H1 (cell line): ENCODE measurements around the gene TTLL5. TPM values are rescaled to one million over a fixed set of nuclear protein-coding genes. Genes with fewer than 3 reads are reported as not detected.

Experiments
- CTCF ChIA-PET: fragments of 300-600 bp; sonication (Branson Sonifier 250); formaldehyde crosslinking; loops from one replicate; lab custom pipeline; 2021; ENCODE audit not compliant: partially characterized antibody; lab: Charles Lee
- POLR2A ChIA-PET: fragments of 300-600 bp; sonication (Branson Sonifier 250); formaldehyde crosslinking; loops from one replicate; lab custom pipeline; 2021; ENCODE audit warnings: inconsistent platforms; ENCODE audit not compliant: partially characterized antibody; lab: Charles Lee
- DNase-seq, 2 experiments: peaks; one replicate each; pipeline versions ENCODE4 v3.0.0 to v3.0.0-alpha.2; 2010 to 2022; ENCODE audit warnings: low spot score in 2 of 2, low read depth in 1 of 2, mixed read lengths in 1 of 2
- FAIRE-seq: peaks from 2 replicates; lab custom pipeline; 2011; peaks lifted over from hg19 to GRCh38; lab: Jason Lieb, UNC
- H2AFZ ChIP-seq: 2 replicates; pipeline ENCODE4 v1.8.1; 2012; ENCODE audit warnings: low read length, inconsistent platforms
- H2AK5ac ChIP-seq: 2 replicates; pipeline ENCODE4 v1.6.1; 2013; ENCODE audit warnings: low read depth, low read length
- H2BK120ac ChIP-seq: replicated peaks from 2 replicates; pipeline ENCODE3; 2013; ENCODE audit warnings: low read depth, low read length, inconsistent platforms
- H2BK12ac ChIP-seq: 2 replicates; pipeline ENCODE4 v1.6.1; 2013; ENCODE audit warnings: low read depth, low read length
- H2BK15ac ChIP-seq: 2 replicates; pipeline ENCODE4 v1.6.1; 2013; ENCODE audit warnings: low read length
- H2BK20ac ChIP-seq: 2 replicates; pipeline ENCODE4 v1.6.1; 2013; ENCODE audit warnings: low read length
- H2BK5ac ChIP-seq: 2 replicates; pipeline ENCODE4 v1.6.1; 2013; ENCODE audit warnings: low read depth, low read length
- H3K14ac ChIP-seq: 2 replicates; pipeline ENCODE4 v1.6.1; 2013; ENCODE audit warnings: inconsistent platforms; ENCODE audit not compliant: insufficient read length
- H3K18ac ChIP-seq: 2 replicates; pipeline ENCODE4 v1.6.1; 2013; ENCODE audit warnings: low read length; ENCODE audit errors: extremely low read depth
- H3K23ac ChIP-seq: 2 replicates; pipeline ENCODE4 v1.6.1; 2013; ENCODE audit warnings: inconsistent platforms; ENCODE audit not compliant: insufficient read length
- H3K23me2 ChIP-seq: 2 replicates; pipeline ENCODE4 v1.6.1; 2013; ENCODE audit warnings: low read depth, low read length
- H3K27ac ChIP-seq: 2 replicates; pipeline ENCODE4 v1.6.1; 2011; ENCODE audit warnings: low read depth, low read length, inconsistent platforms
- H3K27me3 ChIP-seq, 4 experiments: replicated peaks in 1 of 4; 1 replicate in 1 of 4; 2 replicates in 3 of 4; pipeline versions ENCODE4 v1.6.1 to v1.8.1; 2011 to 2013; ENCODE audit warnings: low read length in 3 of 4, mild to moderate bottlenecking in 3 of 4, inconsistent platforms in 2 of 4, mixed read lengths in 2 of 4, moderate library complexity in 1 of 4; ENCODE audit not compliant: control insufficient read depth in 3 of 4, insufficient read depth in 3 of 4; ENCODE audit errors: extremely low read depth in 1 of 4
- H3K36me3 ChIP-seq, 4 experiments: 2 replicates each; pipeline versions ENCODE4 v1.6.1 to v1.8.1; 2011 to 2013; ENCODE audit warnings: mild to moderate bottlenecking in 4 of 4, low read length in 3 of 4, moderate library complexity in 2 of 4, control low read depth in 1 of 4, inconsistent platforms in 1 of 4; ENCODE audit not compliant: insufficient read depth in 4 of 4, control insufficient read depth in 2 of 4
- H3K4ac ChIP-seq: replicated peaks from 2 replicates; pipeline ENCODE3; 2013; ENCODE audit warnings: low read length, low read depth, mixed read lengths, inconsistent platforms; ENCODE audit not compliant: insufficient read length
- H3K4me1 ChIP-seq, 4 experiments: replicated peaks in 1 of 4; 1 replicate in 1 of 4; 2 replicates in 3 of 4; pipeline versions ENCODE4 v1.6.1 to v1.8.1; 2011 to 2013; ENCODE audit warnings: low read length in 3 of 4, inconsistent platforms in 2 of 4, mixed read lengths in 1 of 4; ENCODE audit not compliant: insufficient read depth in 4 of 4, control insufficient read depth in 3 of 4
- H3K4me2 ChIP-seq, 2 experiments: 2 replicates each; pipeline versions ENCODE4 v1.6.1 to v1.8.1; 2011 to 2013; ENCODE audit warnings: low read depth in 2 of 2, low read length in 2 of 2, control low read depth in 1 of 2, inconsistent platforms in 1 of 2, mild to moderate bottlenecking in 1 of 2; ENCODE audit not compliant: insufficient read depth in 1 of 2
- H3K4me3 ChIP-seq, 4 experiments: fragments of 200-600, 300-600 bp in 1 of 4; sonication (generic), shearing (Covaris generic), sonication (Bioruptor Twin) in 1 of 4; 2 replicates each; pipeline versions ENCODE4 v1.5.1 to v1.8.1; 2011 to 2016; ENCODE audit warnings: low read length in 4 of 4, low read depth in 3 of 4, control low read depth in 2 of 4, inconsistent platforms in 2 of 4, mild to moderate bottlenecking in 2 of 4, mixed read lengths in 1 of 4, moderate library complexity in 1 of 4; ENCODE audit not compliant: insufficient read depth in 2 of 4; ENCODE audit errors: extremely low read depth in 1 of 4
- H3K56ac ChIP-seq: replicated peaks from 2 replicates; pipeline ENCODE3; 2013; ENCODE audit warnings: low read depth, mild to moderate bottlenecking, mixed read lengths, low read length, inconsistent platforms; ENCODE audit not compliant: insufficient read length
- H3K79me1 ChIP-seq: 2 replicates; pipeline ENCODE4 v1.6.1; 2013; ENCODE audit warnings: low read depth, low read length, control low read depth
- H3K79me2 ChIP-seq, 2 experiments: 2 replicates each; pipeline versions ENCODE4 v1.6.1 to v1.8.1; 2012 to 2013; ENCODE audit warnings: low read length in 2 of 2, mild to moderate bottlenecking in 2 of 2, inconsistent platforms in 1 of 2; ENCODE audit not compliant: insufficient read depth in 2 of 2, control insufficient read depth in 1 of 2
- H3K9ac ChIP-seq, 4 experiments: replicated peaks in 1 of 4; 1 replicate in 1 of 4; 2 replicates in 3 of 4; pipeline versions ENCODE4 v1.6.1 to v1.8.1; 2011 to 2013; ENCODE audit warnings: low read depth in 3 of 4, low read length in 3 of 4, control low read depth in 2 of 4, mild to moderate bottlenecking in 2 of 4, moderate library complexity in 2 of 4, inconsistent platforms in 1 of 4; ENCODE audit errors: extremely low read depth in 1 of 4
- H3K9me3 ChIP-seq, 2 experiments: 2 replicates each; pipeline versions ENCODE4 v1.6.1 to v1.8.1; 2012 to 2013; ENCODE audit warnings: mild to moderate bottlenecking in 2 of 2, moderate library complexity in 2 of 2, control low read depth in 1 of 2, inconsistent platforms in 1 of 2, low read depth in 1 of 2, low read length in 1 of 2, mixed read lengths in 1 of 2; ENCODE audit not compliant: insufficient read depth in 2 of 2
- H4K20me1 ChIP-seq, 2 experiments: replicated peaks in 1 of 2; 2 replicates each; pipeline versions ENCODE3 to v1.8.1; 2011 to 2013; ENCODE audit warnings: inconsistent platforms in 2 of 2, low read length in 2 of 2, mild to moderate bottlenecking in 1 of 2; ENCODE audit not compliant: insufficient read depth in 2 of 2, control insufficient read depth in 1 of 2
- H4K5ac ChIP-seq: 2 replicates; pipeline ENCODE4 v1.6.1; 2013; ENCODE audit warnings: low read length, low read depth, mixed read lengths, inconsistent platforms; ENCODE audit not compliant: insufficient read length
- H4K8ac ChIP-seq: 2 replicates; pipeline ENCODE4 v1.8.0; 2013; ENCODE audit warnings: mild to moderate bottlenecking, moderate library complexity, low read length, inconsistent platforms; ENCODE audit not compliant: insufficient read depth; ENCODE audit errors: extremely low read depth
- H4K91ac ChIP-seq: replicated peaks from 2 replicates; pipeline ENCODE3; 2013; ENCODE audit warnings: low read length, mixed read lengths, inconsistent platforms; ENCODE audit not compliant: insufficient read length
- ASH2L ChIP-seq: fragments of 200-600, 300-600 bp; sonication (generic); IDR thresholded peaks from one replicate; pipeline ENCODE4 v1.7.1; 2017; ENCODE audit warnings: low read length
- BACH1 ChIP-seq: IDR thresholded peaks from 2 replicates; pipeline ENCODE4 v1.6.1; 2012; ENCODE audit warnings: low read length, improper control_type of control experiment
- CTCF ChIP-seq, 3 experiments: IDR thresholded peaks; 1 replicate in 2 of 3; 2 replicates in 1 of 3; pipeline versions ENCODE4 v1.5.1 to v1.6.1; 2011; ENCODE audit warnings: low read length in 3 of 3, mild to moderate bottlenecking in 3 of 3, inconsistent platforms in 2 of 3, low read depth in 1 of 3, moderate library complexity in 1 of 3; ENCODE audit not compliant: insufficient read depth in 1 of 3; ENCODE audit errors: control extremely low read depth in 1 of 3
- JUN ChIP-seq: IDR thresholded peaks from 2 replicates; pipeline ENCODE4 v1.6.1; 2011; ENCODE audit warnings: low read depth, mild to moderate bottlenecking, improper control_type of control experiment, low read length
- KDM1A ChIP-seq: fragments of 200-600, 300-600 bp; sonication (generic); IDR thresholded peaks from 2 replicates; pipeline ENCODE4 v1.7.1; 2016; ENCODE audit warnings: mild to moderate bottlenecking, low read length, borderline replicate concordance
- KDM4A ChIP-seq: IDR thresholded peaks from one replicate; pipeline ENCODE4 v1.7.1; 2012; ENCODE audit warnings: low read depth, mild to moderate bottlenecking, moderate library complexity, low read length, inconsistent platforms; ENCODE audit not compliant: severe bottlenecking
- SUZ12 ChIP-seq: fragments of 200-600 bp; sonication (generic); IDR thresholded peaks from 2 replicates; pipeline ENCODE4 v1.6.1; 2012; ENCODE audit warnings: mild to moderate bottlenecking, inconsistent platforms, low read length, moderate library complexity, mixed read lengths
- WGBS, 2 experiments: shearing (Covaris generic) in 1 of 2; methylation state at CpG; one replicate each; pipeline versions ENCODE4 v1.1.6 to v1.1.7; 2013 to 2015; ENCODE audit warnings: low lambda C conversion rate in 2 of 2, mixed read lengths in 2 of 2, inconsistent platforms in 1 of 2, low coverage in 1 of 2, missing lambda C conversion rate in 1 of 2; ENCODE audit not compliant: insufficient replicate concordance in 2 of 2, insufficient coverage in 1 of 2, insufficient read length in 1 of 2; ENCODE audit errors: extremely low coverage in 1 of 2, missing lambda C conversion rate in 1 of 2; 5-methylcytosine and 5-hydroxymethylcytosine counted together
- polyA plus RNA-seq, 7 experiments: library from polyadenylated mRNA; depleted of rRNA in 3 of 7; stranded (reverse) in 5 of 7; unstranded in 2 of 7; fragments of >200 nt in 5 of 7; fragments of 200-250 nt in 2 of 7; gene quantifications; 1 replicate in 5 of 7; 2 replicates in 1 of 7; 4 replicates in 1 of 7; pipeline versions ENCODE4 v1.2.1 to v1.2.3, GENCODE V29; 2011 to 2013; ENCODE audit warnings: missing spikeins in 2 of 7, mixed read lengths in 2 of 7
- total RNA-seq: library from RNA; stranded (reverse); fragmentation: NEBNext Ultra II Directional; extraction: Animal tissue kit (Norgen Biotek cat#: 25700); gene quantifications from 2 replicates; pipeline ENCODE4 v1.2.1, GENCODE V29; 2021

The TTLL5 gene
- total and polyA plus RNA-seq, 2 of the 8 experiments (the other 6 are each of a cell fraction or from before 2014, with no cell fraction given), result 16.1 to 45.9 TPM

- Histone ChIP-seq H2BK120ac (no peak overlapping the region), H2AK5ac (no peak overlapping the region), H3K79me1 (no peaks in the 10 kb centered on the region), H3K23ac (no peak overlapping the region), H3K27ac (no peak overlapping the region), H3K4ac (no peak overlapping the region), H4K91ac (no peak overlapping the region), H3K27me3 (no peaks in the 10 kb centered on the region), H3K23me2 (no peaks in the 10 kb centered on the region; the same call in 1 of the 2 replicates), H2BK5ac (no peak overlapping the region), H2BK20ac (no peak overlapping the region), H4K5ac (no peak overlapping the region), H2AFZ (no peak overlapping the region), H3K4me1 (0 out of 7 replicates have a peak, but pooled peaks cover 0 to 3% (median 0%) of the 10 kb centered on the region in 4 experiments), H4K20me1 (no peaks in the 10 kb centered on the region), H4K8ac (no peak overlapping the region), H2BK12ac (no peak overlapping the region), H3K4me3 (no peak overlapping the region), H3K4me2 (no peak overlapping the region), H3K9ac (no peak overlapping the region), H3K56ac (no peak overlapping the region), H3K18ac (no peak overlapping the region), H3K9me3 (no peaks in the 10 kb centered on the region), H2BK15ac (no peak overlapping the region), H3K36me3 (no peaks in the 10 kb centered on the region; a peak in 1 of 8 replicates), H3K14ac (no peak overlapping the region), H3K79me2 (no peaks in the 10 kb centered on the region)
- TF ChIP-seq CTCF (IDR thresholded peaks at IDR 0.05; ENCODE audit: control extremely low read depth in 1 of 3, insufficient read depth in 1 of 3, low read depth in 1 of 3, low read length in 3 of 3) (no peak), BACH1 (no peak), KDM4A (no peak), KDM1A (no peak), JUN (no peak), ASH2L (no peak), SUZ12 (no peak)
- POLR2A ChIA-PET, result no interaction called here
- FAIRE-seq, result no peak
- CTCF ChIA-PET, result interaction anchor here (10.5 kb wide), 1 partner anchor 73 kb away, joined by 261 read pairs; the partner anchor contains the start of genes IFT43 and TGFB3
- 77% methylated on average over 3 of the region's 3 CpGs; no CpG with 5 or more reads in 1 of the 2 experiments for WGBS, 2 experiments
- DNase-seq, result no peak
These were observed 243.3 kb downstream of the TTLL5 start for GRCh38 chr14:75904311-75904710.
